ENCODE results near the gene GRAMD1B.

Gene GRAMD1B

GRCh38 chr11:123575441-123575840 lies 145.4 kb downstream of the GRAMD1B start:
- DNase-seq = no peak

DNA sequence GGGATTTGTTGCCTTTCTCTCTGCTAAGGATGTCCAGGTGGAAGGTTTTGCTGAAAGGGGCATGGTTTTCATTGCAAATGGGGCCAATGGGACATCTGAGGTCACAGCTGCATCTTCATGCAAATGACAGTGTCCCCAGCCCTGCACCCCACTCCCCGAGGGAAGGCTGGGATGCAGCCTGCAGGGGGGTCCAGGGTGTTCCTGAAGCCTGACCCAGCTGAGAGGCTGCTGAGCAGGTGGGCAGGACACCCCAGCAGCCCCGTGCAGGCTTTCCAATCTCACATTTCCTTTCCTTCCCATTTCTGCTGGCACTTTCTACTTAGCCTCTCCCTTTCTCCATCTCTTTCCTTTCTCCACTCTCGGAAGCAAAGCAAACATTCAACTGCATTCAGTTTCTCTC lies 146.0 kb downstream of the GRAMD1B start:
- DNase-seq = no peak

DNA sequence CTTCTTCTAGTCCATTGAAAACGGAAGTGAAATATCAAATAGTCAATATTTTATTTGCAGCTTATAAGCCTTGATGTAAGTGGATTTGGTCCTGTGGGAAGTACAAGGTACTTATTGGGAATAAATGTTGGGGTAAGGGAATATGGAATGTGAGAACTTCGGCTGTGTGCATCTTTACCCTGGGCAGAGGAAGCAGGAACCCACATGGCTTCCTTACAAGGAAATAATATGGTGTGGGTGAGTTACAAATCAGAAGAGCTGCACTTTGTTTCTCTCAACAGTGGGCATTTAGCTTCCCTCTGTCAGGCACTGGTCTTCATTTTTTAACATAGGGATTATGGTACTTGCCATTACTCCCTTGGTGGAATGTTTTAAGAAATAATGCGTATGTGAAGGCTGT lies 146.4 kb downstream of the GRAMD1B start:
- DNase-seq = no peak

- peak; percentile 41 for DNase-seq
These were observed 147.1 kb downstream of the GRAMD1B start for GRCh38 chr11:123577081-123577598.

- no peak for DNase-seq
These were observed 148.9 kb downstream of the GRAMD1B start for GRCh38 chr11:123578778-123579481.

DNA sequence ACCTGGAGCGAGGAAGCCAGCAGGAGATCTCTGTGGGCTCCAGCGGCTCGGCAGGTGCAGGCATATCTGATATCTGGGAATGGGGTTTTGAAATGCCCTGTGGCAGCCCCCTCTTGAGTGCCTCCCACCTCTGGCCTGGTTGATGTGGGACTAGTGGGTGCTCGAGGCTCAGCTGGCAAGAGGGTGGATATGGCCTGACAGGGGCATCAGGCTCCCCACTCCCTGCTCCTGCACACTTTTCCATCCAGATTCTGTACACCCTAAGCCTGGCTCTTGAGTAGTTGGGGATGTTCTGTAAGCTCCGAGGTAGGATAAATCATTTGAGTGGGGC lies 149.4 kb downstream of the GRAMD1B start:
- no peak for DNase-seq

GRCh38 chr11:123580137-123580536 lies 150.1 kb downstream of the GRAMD1B start:
- no peak for DNase-seq

GRCh38 chr11:123580557-123581275 lies 150.6 kb downstream of the GRAMD1B start:
- DNase-seq = peak; percentile 56

DNA sequence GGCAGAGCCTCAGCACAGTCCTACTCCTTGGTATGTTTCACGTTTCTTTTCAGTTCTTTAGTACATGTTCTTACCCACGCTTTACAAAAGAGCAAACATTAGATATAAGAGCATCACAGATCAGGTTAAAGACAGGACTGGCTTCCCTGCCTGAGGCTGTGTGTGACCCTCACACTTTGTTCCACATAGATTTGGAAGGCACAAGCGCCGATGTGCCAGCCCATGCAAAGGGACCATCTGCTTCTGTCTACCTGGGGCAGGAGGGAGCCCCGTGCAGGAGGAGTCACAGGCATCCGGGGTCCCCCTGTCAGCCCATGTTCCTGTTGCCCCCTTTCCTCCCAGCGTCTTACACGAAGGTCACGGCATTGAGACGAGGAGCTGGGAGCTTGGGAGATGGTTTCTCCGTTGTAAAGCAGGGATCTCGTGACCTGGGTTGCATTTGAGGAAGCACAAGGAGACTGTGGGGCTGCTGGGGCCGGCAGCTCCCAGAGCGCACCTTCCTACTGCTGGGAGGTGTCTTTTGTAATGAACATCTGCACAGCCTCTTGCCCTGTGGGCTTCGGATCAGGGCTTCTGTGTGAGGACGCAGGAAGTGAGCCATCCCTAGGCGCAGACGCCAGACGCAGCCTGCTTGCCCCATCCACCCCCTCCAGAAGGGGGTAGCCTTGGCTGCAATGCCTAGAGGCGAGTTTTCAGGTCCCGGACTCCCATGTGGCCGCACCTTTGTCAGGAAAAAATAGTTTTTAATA lies 151.8 kb downstream of the GRAMD1B start:
- DNase-seq = no peak

- DNase-seq = no peak
These were observed 153.0 kb downstream of the GRAMD1B start for GRCh38 chr11:123582992-123583504.

DNA sequence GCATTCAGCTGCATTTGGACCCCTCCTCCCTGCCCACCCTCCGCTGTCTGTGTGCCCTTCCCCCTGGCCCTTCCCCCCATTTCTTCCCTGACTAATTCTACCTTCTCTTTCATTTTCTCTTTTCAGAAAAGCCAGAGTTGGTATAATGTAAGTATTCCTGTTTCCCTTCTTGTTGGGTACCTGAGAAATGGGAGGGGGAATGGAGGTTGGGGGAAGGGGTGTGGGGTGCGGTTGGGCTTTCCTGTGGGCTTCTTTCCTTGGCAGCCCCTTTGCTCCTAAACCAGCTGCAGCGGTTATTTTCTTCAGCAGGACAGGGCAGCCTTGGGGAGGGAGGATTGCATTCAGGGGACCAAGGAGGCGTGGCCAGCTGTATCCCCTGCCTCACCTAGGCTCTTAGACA lies 154.1 kb downstream of the GRAMD1B start:
- no peak for DNase-seq

DNA sequence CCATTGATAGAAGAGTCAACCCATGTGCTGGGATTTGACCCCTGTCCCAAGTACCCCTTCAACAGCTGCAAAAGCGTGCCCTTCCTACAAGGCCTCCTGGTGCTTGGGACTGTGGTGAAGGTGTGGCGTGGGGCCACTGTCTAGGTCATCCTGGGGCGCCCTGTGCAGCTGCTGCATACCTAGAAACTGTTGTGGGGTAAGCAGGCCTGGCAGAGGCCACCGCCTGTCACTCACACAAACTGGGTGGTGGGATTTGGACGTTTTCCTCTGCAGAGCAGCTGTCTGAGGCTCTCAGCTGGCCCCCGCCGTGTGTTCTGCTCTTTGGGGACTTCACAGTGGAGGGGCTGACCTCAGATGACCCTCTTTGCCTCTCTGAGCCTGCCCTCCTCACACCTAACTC lies 154.7 kb downstream of the GRAMD1B start:
- DNase-seq = no peak

- DNase-seq = no peak
These were observed 155.1 kb downstream of the GRAMD1B start for GRCh38 chr11:123585206-123585605.

GRCh38 chr11:123585706-123586105 lies 155.6 kb downstream of the GRAMD1B start:
- DNase-seq = no peak

DNA sequence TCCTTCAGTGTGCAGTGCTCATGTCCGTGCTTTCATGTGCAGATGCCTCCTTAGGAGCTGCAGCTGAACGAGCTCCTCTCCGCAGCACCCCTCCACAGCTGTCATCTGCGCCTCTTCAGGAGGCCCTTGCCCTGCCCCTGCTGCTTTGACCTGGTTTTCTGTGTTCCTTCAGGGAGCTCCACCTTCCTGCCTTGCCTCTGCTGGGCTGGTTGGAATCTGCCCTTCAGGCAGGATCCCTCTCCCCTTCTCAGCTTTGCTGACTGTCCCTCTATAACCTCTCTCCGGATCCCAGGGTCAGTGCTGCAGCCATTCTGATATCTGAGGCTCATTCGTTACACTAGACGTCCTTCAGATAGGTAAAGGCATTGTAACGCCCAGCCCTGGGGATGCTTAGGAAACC lies 156.5 kb downstream of the GRAMD1B start:
- no peak for DNase-seq

DNA sequence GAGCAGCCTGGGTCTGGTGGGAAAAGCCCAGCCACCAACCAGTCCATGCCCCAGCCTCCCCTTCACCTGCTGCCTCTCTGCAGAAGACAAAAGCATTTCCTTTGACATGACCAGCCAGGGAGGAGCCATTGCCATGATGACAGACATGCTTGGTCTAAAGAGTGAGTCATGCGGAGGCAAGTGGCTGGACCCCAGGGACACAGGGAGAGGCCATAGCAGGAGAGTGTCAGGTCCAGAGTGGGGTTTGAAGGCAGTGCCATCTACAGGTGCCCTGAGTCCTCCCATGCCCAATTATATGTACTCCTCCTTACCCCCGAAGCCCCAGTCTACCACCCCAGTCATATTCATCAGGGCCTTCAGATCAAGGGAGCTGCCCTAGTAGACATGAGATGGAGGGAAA lies 157.0 kb downstream of the GRAMD1B start:
- no peak for DNase-seq

GRCh38 chr11:123587559-123587958 lies 157.5 kb downstream of the GRAMD1B start:
- no peak for DNase-seq

GRCh38 chr11:123588117-123588863 lies 158.2 kb downstream of the GRAMD1B start:
- no peak for DNase-seq

DNA sequence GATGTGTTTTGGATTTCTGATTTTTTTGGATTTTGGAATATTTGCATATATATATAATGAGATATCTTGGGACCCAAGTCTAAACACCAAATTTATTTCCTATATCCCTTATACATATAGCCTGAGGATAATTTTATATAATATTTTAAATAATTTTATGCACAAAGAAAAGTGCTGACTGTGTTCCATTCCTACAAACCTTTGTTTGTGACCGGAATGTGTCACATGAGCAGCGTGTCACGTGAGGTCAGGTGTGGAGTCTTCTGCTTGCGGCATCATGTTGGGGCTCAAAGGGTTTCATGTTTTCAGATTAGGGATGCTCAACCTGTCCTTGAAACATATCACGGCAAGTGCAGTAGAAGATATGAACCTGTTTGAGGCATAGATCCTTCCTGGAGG lies 158.8 kb downstream of the GRAMD1B start:
- no peak for DNase-seq

- no peak for DNase-seq
These were observed 160.3 kb downstream of the GRAMD1B start for GRCh38 chr11:123590296-123590912.

DNA sequence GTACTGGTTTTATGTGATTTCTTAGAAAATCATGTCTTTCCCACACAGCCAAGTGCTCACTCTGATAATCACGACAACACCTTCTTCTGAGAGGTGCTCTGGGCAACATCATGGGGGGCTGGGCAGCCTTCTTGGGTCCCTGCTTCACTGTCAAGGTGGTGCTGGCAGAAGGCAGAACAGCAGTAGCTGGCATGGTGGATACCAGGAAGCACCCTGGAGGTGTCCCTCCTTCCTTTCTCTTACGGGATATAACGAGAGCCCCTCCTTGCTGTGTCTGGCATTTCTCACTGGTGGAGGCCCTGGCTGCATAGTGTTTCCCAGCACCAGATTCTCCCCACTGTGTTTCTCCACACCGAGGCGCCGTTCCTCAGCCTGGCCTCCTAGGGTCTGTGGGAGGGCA lies 163.5 kb downstream of the GRAMD1B start:
- no peak for DNase-seq

- no peak for DNase-seq
These were observed 164.3 kb downstream of the GRAMD1B start for GRCh38 chr11:123594188-123594901.
